Stimulated activated CD8-positive, alpha-beta memory T cell treated with anti-CD3 and anti-CD28 coated beads, Interleukin-2, amount 100 ng/mL, for 1 hour (primary cell): ENCODE data around the gene FXR1.
"Not testable (repeated sequence)": the region's sequence is repeated elsewhere in the genome, so short reads cannot be mapped to it uniquely, and the experiment has no call there.

ENCODE experiments used
- DNase-seq, 2 donors: peaks; one replicate each; pipeline ENCODE4 v3.0.0-alpha.2; 2020; ENCODE audit warnings: low read depth in 2 of 2

FXR1 gene

DNA sequence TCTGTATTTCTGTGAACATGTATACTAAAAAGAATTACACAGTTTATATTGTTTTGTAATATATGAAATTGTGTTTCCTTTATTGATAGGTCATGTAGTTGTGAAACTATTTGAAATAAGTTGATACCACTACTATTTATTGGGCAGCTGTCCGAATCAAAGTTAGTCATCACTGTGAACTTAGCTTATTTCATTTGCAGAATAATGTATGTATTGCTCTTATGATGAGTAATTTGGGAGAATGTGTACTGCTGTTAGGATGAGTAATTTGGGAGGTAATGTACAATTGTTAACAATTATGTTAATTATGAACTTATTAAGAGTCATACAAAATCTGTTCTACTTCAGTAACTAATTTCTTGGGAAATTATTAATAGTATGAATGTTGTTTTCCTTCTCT lies 22.2 kb downstream of the FXR1 start:
- DNase-seq = no peak

DNA sequence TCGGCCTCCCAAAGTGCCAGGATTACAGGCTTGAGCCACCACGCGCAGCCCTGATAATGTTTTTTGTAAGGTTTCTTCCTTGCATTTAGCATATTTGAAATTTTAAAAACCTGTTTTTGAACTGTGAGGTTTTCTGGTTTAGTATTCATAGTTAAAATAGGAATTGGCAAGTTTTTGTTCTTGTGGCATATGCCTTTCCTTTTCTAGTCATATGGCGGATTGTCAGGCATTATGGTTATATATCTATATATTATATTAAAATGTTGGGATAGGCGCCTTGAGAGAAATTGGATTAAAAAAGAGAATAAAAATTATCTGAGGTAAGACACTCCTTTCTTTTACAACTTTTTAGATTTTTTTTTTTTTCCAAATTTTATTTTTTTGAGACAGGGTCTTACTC lies 28.4 kb downstream of the FXR1 start:
- no peak for DNase-seq

- no peak for DNase-seq
Observed at GRCh38 chr3:180947761-180948390, 35.4 kb downstream of the FXR1 start.

- no peak for DNase-seq
Observed at GRCh38 chr3:180959691-180960090, 47.2 kb downstream of the FXR1 start.

- no peak for DNase-seq
Observed at GRCh38 chr3:180961087-180961486, 48.6 kb downstream of the FXR1 start.

DNA sequence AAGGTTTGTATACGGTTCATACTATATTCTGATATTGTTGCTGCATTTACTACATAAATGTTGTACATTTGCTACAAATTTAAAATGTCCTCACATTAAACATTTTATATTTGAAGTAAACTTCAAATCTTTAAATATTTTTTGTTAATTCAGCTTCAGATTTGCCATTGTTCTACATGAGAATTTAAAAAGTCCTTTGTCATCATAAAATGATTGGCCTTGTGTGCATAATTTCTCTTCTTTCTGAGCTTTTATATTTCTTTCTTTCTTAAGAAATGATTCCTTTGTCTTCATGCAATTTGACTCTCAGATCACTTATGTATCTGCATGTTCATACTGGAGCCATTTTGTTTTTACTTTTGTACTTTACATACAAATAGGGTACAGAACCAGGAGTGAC lies 49.1 kb downstream of the FXR1 start:
- no peak for DNase-seq

DNA sequence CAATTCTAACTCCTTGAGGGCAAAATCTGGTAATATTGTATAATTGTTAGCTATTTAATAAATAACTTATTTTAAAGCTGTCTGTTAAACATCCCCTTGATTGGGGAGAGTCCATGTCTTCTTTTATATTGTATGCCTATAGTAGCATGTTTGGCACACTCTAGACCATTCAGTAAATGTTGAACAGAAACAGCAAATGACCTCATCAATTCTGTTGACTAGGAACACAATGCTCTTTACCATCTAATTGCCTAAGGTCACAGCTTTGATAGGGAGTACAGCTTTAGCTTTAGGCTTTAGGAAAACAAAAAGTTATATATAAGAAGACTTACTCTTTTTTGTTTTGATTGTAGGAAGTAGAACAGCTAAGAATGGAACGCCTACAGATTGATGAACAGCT lies 50.1 kb downstream of the FXR1 start:
- no peak for DNase-seq

GRCh38 chr3:180970931-180971330 lies 58.5 kb downstream of the FXR1 start:
- no peak for DNase-seq

- DNase-seq = no peak
Observed at GRCh38 chr3:180973543-180973942, 61.1 kb downstream of the FXR1 start.

- DNase-seq = no peak
Observed at GRCh38 chr3:180974286-180974685, 61.8 kb downstream of the FXR1 start.

GRCh38 chr3:180977498-180977897 lies 65.0 kb downstream of the FXR1 start:
- no peak for DNase-seq

- no peak for DNase-seq
Observed at GRCh38 chr3:180979961-180980360, 67.5 kb downstream of the FXR1 start.

DNA sequence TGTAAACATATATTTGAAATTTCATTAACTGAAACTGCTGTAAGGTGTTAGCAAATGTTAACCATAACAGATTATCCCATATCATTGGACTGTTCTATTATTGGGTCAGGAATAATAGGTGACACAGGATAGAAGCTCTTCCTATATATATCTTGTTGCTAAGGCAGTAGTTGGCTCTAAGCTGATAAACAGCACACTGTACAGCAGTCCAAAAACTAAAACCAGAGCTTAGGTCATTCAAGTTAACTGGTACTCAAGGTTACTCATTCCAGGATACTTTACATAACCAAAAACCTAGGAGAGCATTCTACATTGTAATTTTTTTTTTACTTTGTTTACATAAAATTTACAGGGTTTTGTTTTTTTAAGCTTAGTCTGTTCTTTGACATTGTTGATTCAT lies 68.1 kb downstream of the FXR1 start:
- DNase-seq = no peak

- DNase-seq = no peak
Observed at GRCh38 chr3:180981912-180982311, 69.4 kb downstream of the FXR1 start.

DNA sequence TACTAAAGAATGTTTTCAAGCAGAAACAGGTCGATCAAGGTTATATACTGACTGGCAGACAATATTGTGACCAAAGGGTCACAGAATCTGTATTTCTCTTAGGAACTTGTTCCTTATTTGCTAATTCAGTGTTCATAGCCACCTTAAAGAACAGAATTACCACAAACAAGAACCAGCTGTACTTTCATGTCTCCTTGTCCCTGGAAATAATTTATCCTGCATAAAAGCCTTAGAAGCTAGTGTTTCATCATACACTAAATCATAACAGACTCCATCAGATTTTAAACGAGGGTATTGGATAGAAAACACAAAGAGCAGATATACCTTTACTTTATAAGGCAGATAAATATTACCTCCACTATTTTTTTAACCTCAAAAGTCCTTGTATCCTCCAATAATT lies 70.7 kb downstream of the FXR1 start:
- no peak for DNase-seq

- not testable (repeated sequence) for DNase-seq
Observed at GRCh38 chr3:180986366-180986765, 73.9 kb downstream of the FXR1 start.

DNA sequence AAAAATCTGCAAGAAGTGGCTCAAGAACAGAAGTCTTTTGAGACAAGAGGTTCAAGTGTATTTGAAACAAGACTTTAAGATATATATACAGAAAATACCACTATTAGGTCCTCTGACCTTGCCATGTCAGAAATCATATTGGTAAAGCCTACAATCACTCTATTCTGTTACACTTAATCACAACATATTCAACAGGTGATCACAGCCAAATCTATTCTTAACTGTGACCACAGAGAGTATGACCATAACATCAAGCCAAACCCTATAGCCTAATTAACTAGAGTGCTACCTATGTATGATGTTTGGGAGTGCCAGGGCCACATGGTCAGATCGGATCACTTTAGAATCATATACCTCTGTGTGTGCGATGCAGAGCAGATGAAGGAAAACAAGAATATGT lies 74.9 kb downstream of the FXR1 start:
- no peak for DNase-seq

DNA sequence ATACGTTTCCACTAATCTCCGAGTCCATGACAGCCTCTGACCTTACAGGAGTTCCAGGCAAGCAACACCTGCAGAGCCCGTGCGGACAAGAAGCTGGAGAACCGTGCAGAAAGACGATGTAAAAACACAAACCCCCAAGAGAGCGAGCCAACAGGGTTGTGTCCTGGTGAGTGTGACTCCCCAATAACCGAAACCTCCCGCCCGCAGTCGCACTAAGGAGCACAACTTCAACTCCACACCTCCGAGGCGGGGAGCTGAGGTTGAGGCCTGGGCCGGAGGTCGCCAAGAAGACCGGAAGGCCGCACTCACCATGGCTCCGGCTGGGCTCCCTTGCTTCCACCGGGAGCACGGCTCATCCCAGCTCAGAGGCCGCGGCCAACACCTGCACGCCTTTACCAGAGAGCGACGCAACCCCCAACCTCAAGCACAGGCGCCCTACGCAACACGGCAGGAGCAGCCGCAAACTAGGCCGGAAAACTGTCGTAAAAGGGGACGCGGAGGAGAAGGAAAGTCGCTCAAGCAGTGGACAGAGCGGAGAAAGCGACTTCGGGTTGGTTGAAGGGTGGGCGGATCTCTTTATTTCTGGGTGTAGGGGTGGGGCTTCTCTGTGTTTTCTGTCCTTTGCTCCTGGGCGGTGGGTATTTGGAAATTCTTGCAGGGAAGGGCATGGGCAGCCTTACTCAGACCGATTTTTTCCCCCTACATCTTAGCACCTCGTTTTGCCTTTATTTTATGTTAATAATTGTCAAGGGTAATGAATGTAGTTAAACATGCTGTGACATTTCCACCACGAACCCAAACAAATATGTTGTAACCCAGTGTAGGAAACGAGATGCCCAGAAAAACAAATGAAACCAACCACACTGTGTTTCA lies 77.1 kb downstream of the FXR1 start, which contains the start of gene DNAJC19:
DNAJC19 (minus strand) TSS at position 446 of the 873 bp plus-strand sequence; CDS start at position 312, 134 bp downstream.
- peak; percentile 74 to 75 for DNase-seq

GRCh38 chr3:180990505-180990904 lies 78.0 kb downstream of the FXR1 start:
- no peak for DNase-seq

DNA sequence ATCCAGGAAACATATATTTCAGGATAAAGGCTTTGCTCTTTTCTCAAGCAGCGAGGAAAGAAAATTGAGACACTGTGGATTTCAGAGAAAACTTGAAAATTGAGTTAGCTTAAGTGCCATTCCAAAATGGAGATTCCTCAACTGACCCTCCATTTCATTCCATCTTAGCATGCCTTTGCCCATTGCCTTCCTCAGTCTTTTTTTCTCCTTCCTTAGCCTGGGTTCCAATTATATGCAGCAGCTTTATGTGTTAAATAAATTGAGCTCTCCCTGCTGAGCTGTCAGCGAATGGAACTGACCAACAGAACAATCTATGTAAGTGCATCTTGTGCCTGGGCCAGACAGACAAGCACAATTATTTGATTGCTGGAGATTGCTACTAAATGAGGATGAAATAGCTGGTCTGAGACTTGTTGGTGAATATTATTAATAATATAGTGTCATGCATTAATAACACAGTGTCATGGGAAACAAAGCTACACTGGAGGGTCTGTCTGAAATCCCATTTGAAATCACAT lies 84.0 kb downstream of the FXR1 start:
- DNase-seq = no peak

DNA sequence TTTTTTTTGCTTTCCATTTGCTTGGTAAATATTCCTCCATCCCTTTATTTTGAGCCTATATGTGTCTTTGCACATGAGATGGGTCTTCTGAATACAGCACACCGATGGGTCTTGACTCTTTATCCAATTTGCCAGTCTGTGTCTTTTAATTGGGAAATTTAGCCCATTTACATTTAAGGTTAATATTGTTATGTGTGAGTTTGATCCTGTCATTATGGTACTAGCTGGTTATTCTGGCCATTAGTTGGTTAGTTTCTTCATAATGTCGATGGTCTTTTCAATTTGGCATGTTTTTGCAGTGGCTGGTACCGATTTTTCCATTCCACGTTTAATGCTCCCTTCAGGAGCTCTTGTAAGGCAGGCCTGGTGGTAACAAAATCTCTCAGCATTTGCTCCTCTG lies 89.9 kb downstream of the FXR1 start:
- DNase-seq = not testable (repeated sequence)

GRCh38 chr3:181003469-181003868 lies 91.0 kb downstream of the FXR1 start:
- DNase-seq = not testable (repeated sequence)

GRCh38 chr3:181006541-181006940 lies 94.1 kb downstream of the FXR1 start:
- no peak for DNase-seq
